HG02852 (cell line): ENCODE results near the gene MYO1D.
"Not testable (repeated sequence)": the region's sequence is repeated elsewhere in the genome, so short reads cannot be mapped to it uniquely, and the experiment has no call there.

ENCODE experiments used
- ATAC-seq: cut with Tn5 transposase; IDR thresholded peaks from one replicate; pipeline ENCODE4 v1.9.1; 2021; ENCODE audit warnings: mild to moderate bottlenecking, moderate library complexity; ENCODE audit not compliant: unreplicated experiment

Gene MYO1D

DNA sequence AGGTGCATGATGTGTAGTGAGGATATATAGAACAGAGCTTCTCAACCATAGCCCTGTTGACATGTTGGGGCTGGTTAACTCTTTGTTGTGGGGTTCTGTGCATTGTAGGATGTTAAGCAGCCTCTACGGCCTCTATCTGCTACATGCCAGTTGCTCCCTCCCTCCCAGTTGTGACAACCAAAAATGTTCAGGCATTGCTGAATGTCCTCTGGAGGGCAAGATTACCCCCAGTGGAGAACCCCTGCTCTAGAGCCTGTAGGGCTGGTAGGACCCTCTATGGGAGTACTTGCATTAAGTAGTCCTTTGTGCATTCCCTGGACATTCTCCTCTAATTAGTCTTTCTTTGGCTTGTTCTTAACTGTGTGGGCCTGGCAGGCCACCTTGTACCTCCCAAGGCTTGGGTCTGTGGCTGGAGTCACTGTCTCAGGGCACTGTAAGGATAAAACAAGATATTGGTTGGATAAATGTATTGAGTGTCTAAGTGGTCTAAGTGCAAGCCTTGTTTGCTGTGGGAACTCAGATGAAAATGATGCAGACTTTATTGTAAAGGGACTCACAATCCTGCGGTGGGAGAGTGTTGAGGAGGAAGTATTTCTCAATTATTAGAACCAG lies 19.8 kb upstream of the MYO1D start:
- ATAC-seq: no peak

DNA sequence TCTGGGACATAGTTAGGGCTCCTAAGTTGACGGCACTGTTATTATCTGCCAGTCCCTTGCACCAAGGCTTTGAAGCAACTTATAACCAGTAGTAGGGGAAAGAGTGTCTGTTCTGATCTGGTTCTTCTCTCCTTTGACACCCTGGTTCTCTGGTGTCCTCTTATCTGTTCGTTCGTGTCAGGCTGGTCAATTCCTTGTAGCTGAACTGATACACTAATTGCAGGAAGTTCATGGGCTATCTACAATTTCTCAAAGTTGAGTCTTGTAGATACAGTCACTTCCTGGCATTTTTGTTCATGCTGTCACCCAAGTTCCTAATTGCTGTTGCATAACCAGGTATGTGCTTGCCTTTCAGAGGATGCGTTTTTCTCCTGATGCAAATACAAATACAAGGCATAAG lies 17.3 kb upstream of the MYO1D start:
- no peak for ATAC-seq

DNA sequence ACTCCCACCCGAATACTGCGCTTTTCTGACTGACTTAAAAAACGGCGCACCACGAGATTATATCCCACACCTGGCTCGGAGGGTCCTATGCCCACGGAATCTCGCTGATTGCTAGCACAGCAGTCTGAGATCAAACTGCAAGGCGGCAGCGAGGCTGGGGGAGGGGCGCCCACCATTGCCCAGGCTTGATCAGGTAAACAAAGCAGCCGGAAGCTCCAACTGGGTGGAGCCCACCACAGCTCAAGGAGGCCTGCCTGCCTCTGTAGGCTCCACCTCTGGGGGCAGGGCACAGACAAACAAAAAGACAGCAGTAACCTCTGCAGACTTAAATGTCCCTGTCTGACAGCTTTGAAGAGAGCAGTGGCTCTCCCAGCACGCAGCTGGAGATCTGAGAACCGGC lies 10.5 kb upstream of the MYO1D start:
- not testable (repeated sequence) for ATAC-seq

DNA sequence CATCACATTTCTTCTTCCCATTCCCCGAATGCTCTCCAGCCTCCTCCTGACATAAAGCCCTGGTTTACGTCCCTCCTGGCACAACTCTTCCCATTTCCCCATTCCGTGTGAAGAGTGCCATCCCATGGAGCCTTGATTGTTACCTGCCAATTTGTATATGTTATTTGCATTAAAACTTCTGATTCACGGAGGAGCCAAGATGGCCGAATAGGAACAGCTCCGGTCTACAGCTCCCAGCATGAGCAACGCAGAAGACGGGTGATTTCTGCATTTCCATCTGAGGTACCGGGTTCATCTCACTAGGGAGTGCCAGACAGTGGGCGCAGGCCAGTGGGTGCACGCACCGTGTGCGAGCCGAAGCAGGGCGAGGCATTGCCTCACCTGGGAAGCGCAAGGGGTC lies 10.0 kb upstream of the MYO1D start:
- not testable (repeated sequence) for ATAC-seq

DNA sequence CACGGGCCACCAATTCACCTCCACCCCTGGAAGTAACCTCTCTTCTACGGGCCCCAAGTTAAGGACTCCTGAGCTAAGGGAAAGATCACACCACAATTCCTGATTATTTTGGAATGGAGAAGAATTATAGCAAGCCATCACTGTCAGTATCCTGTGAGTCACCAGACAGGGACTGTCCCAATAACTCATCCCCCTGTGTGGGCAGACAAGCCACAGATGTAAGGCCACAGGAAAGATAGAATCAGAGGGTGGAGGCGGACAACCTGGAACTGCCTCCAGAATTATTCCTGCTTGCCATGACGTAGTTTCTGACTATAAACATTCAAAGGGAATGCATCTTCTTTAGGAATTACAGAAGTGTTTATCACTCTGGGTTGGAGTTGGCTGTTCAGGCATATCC lies 5.8 kb upstream of the MYO1D start:
- no peak for ATAC-seq

DNA sequence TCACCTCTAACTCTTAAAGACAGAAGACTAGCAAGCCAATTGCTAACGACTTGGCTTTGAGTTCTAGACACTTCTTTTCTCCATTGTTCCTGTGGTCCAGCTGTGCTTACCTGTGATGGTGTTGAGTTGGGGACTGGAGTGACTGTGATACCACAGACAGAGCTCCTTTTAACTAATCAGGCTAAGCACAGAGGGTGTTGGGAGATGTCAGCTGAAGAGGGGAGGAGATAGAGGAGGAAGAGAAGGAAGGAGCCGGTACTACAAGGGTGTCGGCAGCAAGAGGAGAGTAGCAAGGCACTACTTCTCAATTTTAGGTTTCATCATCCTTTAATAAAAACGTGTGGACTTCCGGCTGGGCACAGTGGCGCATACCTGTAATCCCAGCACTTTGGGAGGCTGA lies 5.1 kb upstream of the MYO1D start:
- no peak for ATAC-seq

DNA sequence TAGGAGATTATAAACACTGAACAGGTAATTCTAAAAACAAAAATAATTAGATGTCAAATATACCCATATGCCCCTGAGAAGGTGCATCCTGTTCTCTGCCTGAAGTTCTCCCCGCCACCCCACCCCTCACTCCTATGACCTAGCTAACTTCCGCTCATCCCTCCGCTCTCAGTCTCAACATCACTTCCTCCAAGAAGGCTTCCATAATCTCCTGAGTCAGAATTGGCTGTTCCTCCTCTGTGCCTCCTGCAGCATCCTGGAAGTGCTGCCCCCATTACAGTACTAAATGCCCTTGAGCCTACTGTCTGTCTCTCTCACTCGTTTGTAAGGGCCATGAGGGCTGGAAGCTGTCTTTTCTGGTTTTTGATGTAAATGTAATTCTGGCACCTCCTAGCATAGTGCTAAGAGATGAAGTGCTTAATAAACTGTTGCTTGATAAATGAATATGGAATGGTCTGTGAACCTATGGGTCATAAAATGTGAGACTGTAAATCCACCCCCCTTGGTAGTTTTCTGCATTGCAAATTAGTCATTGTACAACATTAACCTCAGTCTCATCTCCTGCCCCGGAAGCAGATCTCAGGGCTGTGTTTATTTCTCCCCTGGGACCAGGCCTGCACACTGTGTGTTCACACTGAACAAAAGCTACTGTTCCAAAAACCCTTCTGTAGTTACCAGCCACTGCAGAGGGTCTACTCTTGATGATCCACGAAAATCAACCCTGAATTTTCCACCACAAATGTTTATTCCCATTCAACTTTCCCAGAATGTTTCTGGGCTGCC lies 3.9 kb upstream of the MYO1D start:
- no peak for ATAC-seq

DNA sequence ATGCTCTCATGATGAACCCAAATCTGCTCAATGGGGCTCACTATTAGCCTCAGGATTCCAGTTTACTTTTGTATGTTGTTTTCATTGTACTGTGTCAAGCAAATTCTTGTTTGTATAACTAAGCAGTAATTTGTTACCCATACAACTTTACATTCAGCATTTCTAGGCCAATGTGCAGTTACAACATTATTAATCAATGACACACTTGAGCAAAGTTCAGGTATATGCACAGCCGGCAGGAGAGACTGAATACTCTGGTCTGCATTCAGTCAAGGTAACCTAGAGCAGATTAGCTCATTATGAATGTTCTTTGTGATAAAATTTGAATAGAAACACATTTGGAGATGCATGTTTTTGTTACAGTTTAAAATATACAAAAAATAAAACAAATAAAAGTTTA lies 2.2 kb upstream of the MYO1D start:
- no peak for ATAC-seq

DNA sequence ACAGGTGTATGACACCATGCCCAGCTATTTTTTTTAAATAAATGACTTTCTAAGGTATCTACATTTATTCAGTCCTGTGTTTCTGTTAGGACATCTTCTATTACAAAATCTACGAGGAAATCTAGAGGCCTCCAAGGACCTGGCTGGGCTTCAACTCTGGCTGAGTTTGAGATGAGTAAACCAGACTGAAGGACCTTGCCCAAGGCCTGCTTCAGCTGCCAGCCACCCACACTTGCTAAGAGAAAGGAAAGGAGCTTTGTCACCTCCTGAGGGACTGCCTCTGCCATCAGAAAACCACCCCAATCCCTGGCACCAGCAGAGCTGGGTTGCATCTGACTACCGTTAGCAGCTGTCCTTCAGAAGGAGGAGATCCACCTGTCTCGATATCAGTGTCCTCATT lies 1.3 kb upstream of the MYO1D start:
- no peak for ATAC-seq

DNA sequence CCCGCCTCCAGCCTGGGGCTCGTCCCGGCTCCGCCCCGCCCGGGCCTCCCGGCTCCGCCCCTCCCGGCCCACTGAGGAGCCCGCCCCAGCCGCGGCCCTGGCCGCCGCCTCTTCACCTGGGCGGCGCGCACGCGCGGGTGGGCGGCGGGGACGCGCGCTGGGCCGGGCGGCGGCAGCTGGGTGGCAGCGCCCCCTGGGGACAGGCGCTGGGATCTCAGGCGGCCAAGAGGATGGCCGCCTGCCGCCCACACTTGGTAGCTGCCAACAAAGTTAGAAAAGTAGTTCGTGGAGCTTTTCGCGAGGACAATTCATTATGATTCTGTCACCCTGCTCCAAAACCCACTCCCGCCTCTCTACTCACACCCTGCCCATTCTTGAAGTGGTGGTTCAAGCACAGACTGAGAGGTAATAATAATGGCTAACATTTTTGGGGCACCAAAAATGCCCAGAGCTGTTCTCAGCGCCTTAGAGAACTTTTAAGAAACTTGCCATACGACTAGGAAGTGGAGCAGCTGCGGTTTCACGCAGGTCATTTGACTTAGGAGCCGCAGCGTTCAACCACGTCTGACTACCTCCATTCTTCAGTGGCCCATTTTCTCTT lies 340 bp upstream of the MYO1D start:
- peak; percentile 85 for ATAC-seq

DNA sequence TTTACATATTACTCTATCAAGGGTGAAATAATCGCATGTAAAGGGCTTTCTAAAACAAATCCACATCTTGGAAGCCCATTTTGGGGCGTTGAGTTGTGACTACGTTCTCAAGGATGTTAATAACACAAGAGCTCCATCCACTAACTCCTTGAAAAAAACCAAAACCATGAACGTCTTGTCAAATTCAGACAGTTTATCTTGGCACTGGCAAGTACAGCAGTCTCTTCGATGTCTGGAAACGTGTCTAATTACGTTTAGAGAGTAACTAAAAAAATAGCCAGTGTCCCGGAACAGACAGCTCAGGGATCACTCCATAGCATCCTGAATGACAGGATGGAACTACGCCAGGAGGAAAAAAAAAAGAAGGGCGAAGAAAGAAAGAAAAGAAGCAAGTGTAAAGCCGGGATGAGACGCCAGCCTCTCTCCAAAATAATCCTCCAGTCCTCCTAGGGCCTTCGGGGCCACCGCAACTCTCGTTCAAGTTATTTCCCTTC lies 954 bp downstream of the MYO1D start:
- no peak for ATAC-seq

DNA sequence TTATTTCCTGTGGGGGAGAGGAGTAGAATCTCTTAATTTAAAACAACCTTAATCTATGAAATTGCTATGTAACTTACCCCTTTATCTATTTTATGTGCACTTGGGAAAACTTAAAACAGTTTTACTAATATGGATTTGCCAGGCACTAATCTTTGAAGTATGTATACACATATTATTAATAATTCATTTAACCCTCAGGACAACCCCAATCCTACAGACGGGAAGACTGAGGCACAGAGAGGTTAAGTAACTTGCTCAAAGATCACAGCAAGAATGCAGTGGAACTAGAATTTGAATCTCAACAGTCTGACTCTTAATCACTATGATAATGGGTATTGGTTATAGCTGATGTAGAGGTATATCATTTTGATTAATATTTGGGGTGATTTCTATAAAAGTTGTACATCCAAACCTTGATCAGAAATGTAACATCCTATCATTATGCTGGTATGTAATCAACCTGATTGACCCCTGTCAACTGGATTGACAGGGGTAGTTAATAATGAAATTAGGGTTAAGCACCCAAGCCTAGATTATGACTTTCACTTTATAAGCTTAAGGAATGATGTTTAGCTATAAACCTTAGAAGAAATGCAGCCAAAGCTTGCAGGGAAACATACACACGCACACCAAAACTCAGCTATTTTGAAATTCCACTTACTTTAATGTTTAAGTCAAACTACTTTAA lies 1.6 kb downstream of the MYO1D start:
- ATAC-seq: no peak

DNA sequence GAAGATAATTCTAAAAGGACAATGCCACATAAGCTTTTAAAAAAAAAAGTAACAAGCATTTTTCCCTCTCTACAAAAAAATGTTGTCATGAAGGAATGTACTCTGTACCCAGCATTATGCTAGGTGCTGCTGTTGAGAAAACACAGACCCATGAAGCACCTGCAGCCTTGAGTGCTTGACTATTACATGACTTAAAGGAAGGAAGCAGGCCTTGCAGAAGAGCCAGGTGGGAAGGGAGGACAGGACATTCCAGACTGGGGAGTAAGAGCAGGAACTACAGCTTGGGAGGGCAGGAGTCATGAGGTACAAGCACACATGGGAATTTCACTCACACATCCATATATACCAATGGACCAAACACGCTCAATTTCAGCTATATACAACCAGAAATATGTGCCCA lies 3.8 kb downstream of the MYO1D start:
- ATAC-seq: no peak

DNA sequence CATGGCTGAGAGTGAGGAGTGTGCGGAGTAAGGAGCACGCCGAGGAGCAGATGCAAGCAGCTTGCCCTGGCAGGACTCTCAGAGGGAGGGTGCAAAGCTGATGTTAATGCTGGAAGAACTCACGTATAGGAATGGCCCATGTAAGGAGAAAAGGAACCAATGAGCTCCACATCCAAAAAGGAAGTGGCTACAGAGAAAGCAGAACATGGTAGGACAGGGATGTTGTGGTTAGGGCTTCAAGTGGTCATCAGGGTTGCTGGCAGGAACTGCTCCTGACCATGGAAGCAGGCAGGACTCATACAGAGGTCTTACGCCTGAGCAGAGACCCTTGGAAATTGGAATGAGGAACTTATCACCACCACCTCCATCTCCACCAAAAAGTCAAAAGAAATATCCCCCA lies 5.2 kb downstream of the MYO1D start:
- ATAC-seq: no peak

DNA sequence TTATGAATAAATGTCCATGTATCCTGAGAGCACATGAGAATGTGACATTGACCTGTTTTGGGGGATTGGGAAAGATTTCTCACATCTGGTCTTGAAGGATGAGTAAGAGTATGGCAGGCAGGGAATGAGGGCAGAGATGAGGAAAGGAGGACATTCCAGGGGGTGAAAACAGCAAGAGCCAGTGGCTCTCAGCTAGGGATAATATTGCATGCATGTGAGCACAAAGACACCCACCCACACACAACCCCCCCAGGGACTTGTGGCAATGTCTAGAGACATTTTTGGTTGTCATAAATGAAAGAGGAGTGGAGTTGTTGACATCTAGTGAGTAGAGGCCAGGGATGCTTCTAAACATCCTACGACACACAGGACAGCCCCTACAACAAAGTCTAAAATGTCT lies 6.0 kb downstream of the MYO1D start:
- ATAC-seq: no peak

DNA sequence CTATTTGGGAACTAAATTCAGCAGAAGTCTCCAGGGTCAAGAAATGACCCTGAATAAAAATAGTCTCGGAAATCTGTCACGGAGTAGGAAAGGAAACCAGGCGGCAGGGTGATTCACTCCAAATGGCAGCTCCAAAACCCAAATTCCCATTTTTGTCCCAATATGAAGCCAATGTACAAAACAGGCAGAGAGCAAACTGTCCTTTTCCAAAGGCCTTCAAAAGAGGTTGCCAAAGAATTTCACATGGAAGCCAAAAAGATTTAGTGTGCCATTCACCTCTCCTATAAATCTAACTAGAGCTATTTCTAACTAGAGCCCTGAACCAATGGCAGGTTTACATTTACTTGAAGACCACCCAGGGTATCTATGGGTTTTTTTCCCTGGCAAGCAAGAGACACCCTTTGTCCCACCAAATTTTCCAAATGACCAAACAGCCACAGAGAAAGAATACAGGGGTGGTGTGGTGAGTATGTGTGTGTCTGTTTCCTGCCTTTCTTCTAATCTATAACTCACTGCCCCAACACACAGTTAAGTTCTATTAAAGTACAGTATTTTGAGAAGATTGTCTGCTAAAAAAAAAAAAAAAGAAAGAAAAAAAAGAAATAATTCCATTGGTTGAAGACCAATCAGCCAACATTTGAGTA lies 6.8 kb downstream of the MYO1D start:
- no peak for ATAC-seq

DNA sequence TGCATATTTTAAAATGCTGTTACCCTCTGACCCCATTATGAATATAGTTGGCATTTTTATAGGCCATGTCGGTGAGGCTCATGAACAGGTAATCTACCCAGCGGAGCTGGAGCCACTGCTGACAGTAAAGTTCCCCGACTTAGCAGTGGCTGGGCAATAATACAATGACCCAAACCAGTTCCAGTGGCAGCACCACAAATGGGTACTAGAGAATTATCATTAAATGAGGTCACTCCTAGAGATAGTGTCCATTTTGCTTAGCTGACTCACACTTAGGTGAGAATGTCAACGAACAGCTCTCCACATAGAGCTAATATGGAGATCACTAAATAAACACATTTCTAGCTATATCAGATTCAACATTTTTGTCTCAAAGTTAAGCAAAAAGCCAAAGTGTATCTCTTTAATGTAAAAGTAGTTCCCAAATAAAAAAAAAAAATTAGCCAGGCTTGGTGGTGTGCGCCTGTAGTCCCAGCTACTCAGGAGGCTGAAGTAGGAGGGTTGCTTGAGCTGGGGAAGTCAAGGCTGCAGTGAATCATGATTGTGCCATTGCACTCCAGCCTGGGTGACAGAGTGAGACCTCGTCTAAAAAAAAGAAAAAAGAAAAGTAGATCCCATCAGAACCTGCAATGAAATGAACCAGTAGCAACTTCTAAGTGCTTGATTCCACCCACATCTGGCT lies 7.4 kb downstream of the MYO1D start:
- ATAC-seq: no peak

DNA sequence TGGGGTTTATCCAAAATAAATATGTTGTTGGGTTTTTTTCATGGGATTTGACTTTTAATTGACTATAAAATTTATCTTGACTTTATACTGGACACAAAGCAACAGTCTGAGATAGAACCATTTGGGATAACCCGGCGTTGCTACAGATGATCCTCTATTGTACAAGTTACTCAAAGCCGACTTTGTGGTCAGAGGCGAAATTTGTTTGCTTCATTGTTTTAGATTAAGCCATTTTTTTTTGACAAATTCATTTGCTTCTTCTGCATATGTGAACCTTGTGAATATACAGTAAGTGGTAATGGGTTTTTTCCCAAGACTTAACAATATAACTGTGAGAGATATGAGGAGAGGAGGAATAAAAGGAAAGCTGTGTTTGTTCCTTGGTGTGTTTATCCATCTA lies 11.8 kb downstream of the MYO1D start:
- no peak for ATAC-seq

DNA sequence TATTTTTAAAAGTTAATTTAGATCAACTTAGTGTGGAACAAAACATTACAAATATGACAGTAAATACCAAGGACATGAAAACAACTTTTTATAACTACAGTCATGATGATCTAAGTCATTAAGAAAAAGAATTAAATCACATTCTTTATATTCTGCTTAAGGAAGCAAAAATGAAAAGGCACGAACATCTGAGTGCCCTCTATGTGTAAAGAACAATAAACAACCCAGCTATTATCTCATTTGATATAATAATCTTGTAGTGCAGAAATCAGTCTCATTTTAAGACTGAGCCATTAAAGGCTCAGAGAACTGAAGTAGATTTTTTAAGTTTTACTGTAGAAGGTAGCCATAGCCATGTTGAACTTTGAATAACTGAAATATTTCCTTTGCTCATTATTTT lies 13.4 kb downstream of the MYO1D start:
- ATAC-seq: no peak

DNA sequence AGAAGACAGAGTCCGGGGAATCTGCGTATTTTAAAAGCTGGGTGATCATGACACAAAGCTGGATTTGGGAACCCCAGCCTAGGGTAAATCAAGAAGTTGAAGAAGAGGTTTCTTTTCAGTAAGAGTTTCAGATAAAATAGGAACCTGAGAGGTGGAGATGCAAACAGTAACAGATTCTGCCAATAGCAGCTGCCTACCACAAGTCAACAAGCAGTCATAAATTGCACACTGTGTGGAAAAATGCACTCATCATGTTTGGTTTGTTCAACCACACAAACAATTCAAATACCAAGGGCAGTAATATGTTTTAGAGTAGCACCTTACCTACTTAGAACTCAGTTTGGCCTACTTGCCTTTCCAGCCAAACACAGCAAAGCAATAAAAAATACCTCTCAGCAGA lies 14.0 kb downstream of the MYO1D start:
- no peak for ATAC-seq

DNA sequence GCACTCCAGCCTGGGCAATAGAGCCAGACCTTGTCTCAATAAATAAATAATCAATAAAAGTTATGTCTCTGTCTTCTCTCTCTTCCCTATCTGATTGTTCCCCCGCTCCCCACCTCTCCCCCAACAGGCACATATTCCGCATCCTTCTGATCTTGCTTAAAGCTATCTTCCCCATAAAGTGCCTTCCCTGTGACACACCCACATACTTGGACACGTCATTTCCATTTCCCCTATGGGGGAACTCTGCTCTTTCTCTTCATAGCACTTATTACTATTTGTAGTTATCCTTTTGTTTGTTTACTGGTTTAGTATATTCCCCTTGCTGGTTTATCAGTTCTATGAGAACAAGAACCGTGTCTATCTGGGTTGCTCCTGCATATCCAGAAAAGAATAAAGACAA lies 14.9 kb downstream of the MYO1D start:
- no peak for ATAC-seq
